GM21528 (cell line): Measurements from ENCODE around the gene ANKRD13B.

Experiments used
- ATAC-seq: cut with Tn5 transposase; IDR thresholded peaks from one replicate; pipeline ENCODE4 v1.9.1; 2021; ENCODE audit warnings: mild to moderate bottlenecking, moderate library complexity; ENCODE audit not compliant: unreplicated experiment, low FRiP score

ANKRD13B gene

GRCh38 chr17:29614349-29615047 lies 21.6 kb downstream of the ANKRD13B start:
- ATAC-seq = no peak

- no peak for ATAC-seq
Observed at GRCh38 chr17:29615048-29615385, 22.1 kb downstream of the ANKRD13B start.

GRCh38 chr17:29615492-29616299 lies 22.8 kb downstream of the ANKRD13B start:
- peak; percentile 41 for ATAC-seq

GRCh38 chr17:29616300-29617048 lies 23.5 kb downstream of the ANKRD13B start:
- ATAC-seq = no peak

GRCh38 chr17:29617125-29617480 lies 24.2 kb downstream of the ANKRD13B start:
- no peak for ATAC-seq

GRCh38 chr17:29617481-29618271 lies 24.7 kb downstream of the ANKRD13B start:
- no peak for ATAC-seq

GRCh38 chr17:29618272-29619065 lies 25.5 kb downstream of the ANKRD13B start:
- ATAC-seq = no peak

- ATAC-seq = no peak
Observed at GRCh38 chr17:29619251-29619650, 26.3 kb downstream of the ANKRD13B start.

- no peak for ATAC-seq
Observed at GRCh38 chr17:29620271-29620670, 27.3 kb downstream of the ANKRD13B start.

GRCh38 chr17:29620779-29621500 lies 28.0 kb downstream of the ANKRD13B start:
- no peak for ATAC-seq

GRCh38 chr17:29621751-29622194 lies 28.8 kb downstream of the ANKRD13B start:
- no peak for ATAC-seq

GRCh38 chr17:29622337-29623282 lies 29.7 kb downstream of the ANKRD13B start, which contains the start of gene CORO6:
TSS of gene CORO6 (minus strand) at chr17:29622912. CDS start at chr17:29621421, 1,491 bp downstream.
- no peak for ATAC-seq

- no peak for ATAC-seq
Observed at GRCh38 chr17:29623283-29623647, 30.3 kb downstream of the ANKRD13B start.

- ATAC-seq = no peak
Observed at GRCh38 chr17:29624586-29624985, 31.7 kb downstream of the ANKRD13B start.

- ATAC-seq = no peak
Observed at GRCh38 chr17:29625037-29625750, 32.3 kb downstream of the ANKRD13B start.

GRCh38 chr17:29627951-29628350 lies 35.0 kb downstream of the ANKRD13B start:
- ATAC-seq = no peak

- no peak for ATAC-seq
Observed at GRCh38 chr17:29628644-29629043, 35.7 kb downstream of the ANKRD13B start.
